Measurements from ENCODE around the gene RNF213. TPM values are rescaled to one million over a fixed set of nuclear protein-coding genes. Genes with fewer than 3 reads are reported as not detected.

The RNF213 gene
- total and polyA plus RNA-seq, 10 of the 15 experiments (the other 5 are each of a cell fraction or from before 2014, with no cell fraction given) = 18.6 to 145 (median 65.8) TPM

DNA sequence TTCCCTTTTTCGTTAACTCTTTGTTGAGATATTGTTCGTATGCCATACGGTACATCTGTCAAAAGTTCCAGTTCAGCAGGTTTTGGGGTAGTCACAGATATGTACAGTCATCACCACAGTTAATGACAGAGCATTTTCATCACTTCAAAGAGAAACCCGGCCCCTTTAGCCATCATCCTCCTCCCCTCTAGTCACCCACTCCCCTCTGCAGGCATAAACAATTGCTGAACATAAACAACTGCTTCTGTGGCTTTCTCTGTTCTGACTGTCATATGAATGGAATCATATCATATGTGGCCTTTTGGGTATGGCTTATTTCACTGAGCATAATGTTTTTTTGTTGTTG is 59.3 kb downstream of the RNF213 start (continued):
- TF ChIP-seq, protein P1, sequence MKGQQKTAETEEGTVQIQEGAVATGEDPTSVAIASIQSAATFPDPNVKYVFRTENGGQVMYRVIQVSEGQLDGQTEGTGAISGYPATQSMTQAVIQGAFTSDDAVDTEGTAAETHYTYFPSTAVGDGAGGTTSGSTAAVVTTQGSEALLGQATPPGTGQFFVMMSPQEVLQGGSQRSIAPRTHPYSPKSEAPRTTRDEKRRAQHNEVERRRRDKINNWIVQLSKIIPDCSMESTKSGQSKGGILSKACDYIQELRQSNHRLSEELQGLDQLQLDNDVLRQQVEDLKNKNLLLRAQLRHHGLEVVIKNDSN (IDR thresholded peaks at IDR 0.05; ENCODE audit: borderline replicate concordance, extremely low read length, insufficient read depth, low read depth, low read length) = no peak

DNA sequence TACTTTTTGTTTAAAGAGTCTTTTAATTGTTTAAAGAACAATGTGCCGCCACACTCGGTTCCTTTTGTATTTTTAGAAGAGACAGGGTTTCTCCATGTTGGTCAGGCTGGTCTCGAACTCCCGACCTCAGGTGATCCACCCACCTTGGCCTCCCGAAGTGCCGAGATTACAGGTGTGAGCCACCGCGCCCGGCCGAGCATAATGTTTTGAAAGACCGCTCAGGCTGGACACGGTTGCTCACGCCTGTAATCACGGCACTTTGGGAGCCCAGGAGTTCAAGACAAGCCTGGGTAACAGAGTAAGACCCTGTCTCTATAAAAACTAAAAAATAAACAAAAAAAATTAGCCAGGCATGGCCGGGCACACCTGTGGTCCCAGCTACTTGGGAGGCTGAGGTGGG is 59.8 kb downstream of the RNF213 start:
- ChIA-PET POLR2A (no interaction called here), RAD21 (ENCODE audit: unreplicated experiment) (no interaction called here), CTCF (no interaction called here), SMC1A (ENCODE audit: uncharacterized antibody, unreplicated experiment) (no interaction called here)
- Histone ChIP-seq H3K9me3 (replicated peaks; ENCODE audit: control insufficient read depth, insufficient read depth, low read length) (no peaks in the 10 kb centered on the region), H3K27ac (ENCODE audit: control insufficient read depth, insufficient read depth) (no peak overlapping the region), H3K36me3 (ENCODE audit: control insufficient read depth in 2 of 2, insufficient read depth in 2 of 2, low read length in 1 of 2) (peaks cover 21 to 54% of the 10 kb centered on the region in 2 experiments), H3K27me3 (replicated peaks in 1 of 2; ENCODE audit: control insufficient read depth in 2 of 2, insufficient read depth in 2 of 2, low read length in 1 of 2) (no peaks in the 10 kb centered on the region), H3K79me2 (ENCODE audit: control insufficient read depth, insufficient read depth, low read length) (no peaks in the 10 kb centered on the region), H2AFZ (ENCODE audit: control insufficient read depth, low read depth, low read length) (no peak overlapping the region), H3K4me1 (ENCODE audit: control insufficient read depth, insufficient read depth, low read length) (no peaks in the 10 kb centered on the region), H3K4me2 (ENCODE audit: control insufficient read depth, insufficient read depth) (no peak overlapping the region), H3K4me3 (no peak overlapping the region), H3K9ac (ENCODE audit: control insufficient read depth, insufficient read depth, low read length) (no peak overlapping the region), H4K20me1 (ENCODE audit: control insufficient read depth, insufficient read depth) (no peaks in the 10 kb centered on the region; the same call in 1 of the 2 replicates)
- intact Hi-C loops (cut with micrococcal nuclease; ENCODE audit: unreplicated experiment) (no loop called here), in situ Hi-C loops (cut with MboI) (no loop called here)
- FAIRE-seq (no peak), DNase-seq (ENCODE audit: low read depth, low spot score) (no peak), ATAC-seq (no peak)
- no TSS peak for BruUV-seq (replicated peaks)
- WGBS (ENCODE audit: insufficient coverage, insufficient replicate concordance, low lambda C conversion rate, missing lambda C conversion rate) = 95% methylated on average over 15 of the region's 15 CpGs
- TF ChIP-seq MYC (IDR thresholded peaks at IDR 0.05; ENCODE audit: insufficient read depth, insufficient read length, insufficient replicate concordance, low read length, severe bottlenecking) (no peak), LARP7 (IDR thresholded peaks at IDR 0.05) (no peak), ZNF384 (IDR thresholded peaks at IDR 0.05; ENCODE audit: borderline replicate concordance, low read depth, low read length) (no peak), BHLHE40 (IDR thresholded peaks at IDR 0.05; ENCODE audit: borderline replicate concordance in 1 of 2, low read depth in 2 of 2, low read length in 1 of 2) (no peak), IKZF1 (conservative IDR thresholded peaks at IDR 0.05) (no peak), STAT1 (conservative IDR thresholded peaks at IDR 0.05) (no peak), KAT2A (conservative IDR thresholded peaks at IDR 0.05; ENCODE audit: control insufficient read depth, low read depth, low read length) (no peak), WRNIP1 (IDR thresholded peaks at IDR 0.05; ENCODE audit: borderline replicate concordance, low read depth, low read length) (no peak), BACH1 (IDR thresholded peaks at IDR 0.05; ENCODE audit: borderline replicate concordance) (no peak), MEF2A (IDR thresholded peaks at IDR 0.05; ENCODE audit: insufficient read depth, low read depth, low read length) (no peak), NR2C2 (IDR thresholded peaks at IDR 0.05; ENCODE audit: borderline replicate concordance, control insufficient read depth, insufficient read length, low read depth) (no peak), TCF12 (IDR thresholded peaks at IDR 0.05; ENCODE audit: low read depth, low read length) (no peak), NBN (IDR thresholded peaks at IDR 0.05) (no peak)
- TF ChIP-seq, protein P2, sequence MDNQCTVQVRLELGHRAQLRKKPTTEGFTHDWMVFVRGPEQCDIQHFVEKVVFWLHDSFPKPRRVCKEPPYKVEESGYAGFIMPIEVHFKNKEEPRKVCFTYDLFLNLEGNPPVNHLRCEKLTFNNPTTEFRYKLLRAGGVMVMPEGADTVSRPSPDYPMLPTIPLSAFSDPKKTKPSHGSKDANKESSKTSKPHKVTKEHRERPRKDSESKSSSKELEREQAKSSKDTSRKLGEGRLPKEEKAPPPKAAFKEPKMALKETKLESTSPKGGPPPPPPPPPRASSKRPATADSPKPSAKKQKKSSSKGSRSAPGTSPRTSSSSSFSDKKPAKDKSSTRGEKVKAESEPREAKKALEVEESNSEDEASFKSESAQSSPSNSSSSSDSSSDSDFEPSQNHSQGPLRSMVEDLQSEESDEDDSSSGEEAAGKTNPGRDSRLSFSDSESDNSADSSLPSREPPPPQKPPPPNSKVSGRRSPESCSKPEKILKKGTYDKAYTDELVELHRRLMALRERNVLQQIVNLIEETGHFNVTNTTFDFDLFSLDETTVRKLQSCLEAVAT (IDR thresholded peaks at IDR 0.05) = no peak
- TF ChIP-seq, protein P3, sequence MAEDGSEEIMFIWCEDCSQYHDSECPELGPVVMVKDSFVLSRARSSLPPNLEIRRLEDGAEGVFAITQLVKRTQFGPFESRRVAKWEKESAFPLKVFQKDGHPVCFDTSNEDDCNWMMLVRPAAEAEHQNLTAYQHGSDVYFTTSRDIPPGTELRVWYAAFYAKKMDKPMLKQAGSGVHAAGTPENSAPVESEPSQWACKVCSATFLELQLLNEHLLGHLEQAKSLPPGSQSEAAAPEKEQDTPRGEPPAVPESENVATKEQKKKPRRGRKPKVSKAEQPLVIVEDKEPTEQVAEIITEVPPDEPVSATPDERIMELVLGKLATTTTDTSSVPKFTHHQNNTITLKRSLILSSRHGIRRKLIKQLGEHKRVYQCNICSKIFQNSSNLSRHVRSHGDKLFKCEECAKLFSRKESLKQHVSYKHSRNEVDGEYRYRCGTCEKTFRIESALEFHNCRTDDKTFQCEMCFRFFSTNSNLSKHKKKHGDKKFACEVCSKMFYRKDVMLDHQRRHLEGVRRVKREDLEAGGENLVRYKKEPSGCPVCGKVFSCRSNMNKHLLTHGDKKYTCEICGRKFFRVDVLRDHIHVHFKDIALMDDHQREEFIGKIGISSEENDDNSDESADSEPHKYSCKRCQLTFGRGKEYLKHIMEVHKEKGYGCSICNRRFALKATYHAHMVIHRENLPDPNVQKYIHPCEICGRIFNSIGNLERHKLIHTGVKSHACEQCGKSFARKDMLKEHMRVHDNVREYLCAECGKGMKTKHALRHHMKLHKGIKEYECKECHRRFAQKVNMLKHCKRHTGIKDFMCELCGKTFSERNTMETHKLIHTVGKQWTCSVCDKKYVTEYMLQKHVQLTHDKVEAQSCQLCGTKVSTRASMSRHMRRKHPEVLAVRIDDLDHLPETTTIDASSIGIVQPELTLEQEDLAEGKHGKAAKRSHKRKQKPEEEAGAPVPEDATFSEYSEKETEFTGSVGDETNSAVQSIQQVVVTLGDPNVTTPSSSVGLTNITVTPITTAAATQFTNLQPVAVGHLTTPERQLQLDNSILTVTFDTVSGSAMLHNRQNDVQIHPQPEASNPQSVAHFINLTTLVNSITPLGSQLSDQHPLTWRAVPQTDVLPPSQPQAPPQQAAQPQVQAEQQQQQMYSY (CRISPR knock-in tag; IDR thresholded peaks at IDR 0.05) = no peak
- TF ChIP-seq, protein P4, sequence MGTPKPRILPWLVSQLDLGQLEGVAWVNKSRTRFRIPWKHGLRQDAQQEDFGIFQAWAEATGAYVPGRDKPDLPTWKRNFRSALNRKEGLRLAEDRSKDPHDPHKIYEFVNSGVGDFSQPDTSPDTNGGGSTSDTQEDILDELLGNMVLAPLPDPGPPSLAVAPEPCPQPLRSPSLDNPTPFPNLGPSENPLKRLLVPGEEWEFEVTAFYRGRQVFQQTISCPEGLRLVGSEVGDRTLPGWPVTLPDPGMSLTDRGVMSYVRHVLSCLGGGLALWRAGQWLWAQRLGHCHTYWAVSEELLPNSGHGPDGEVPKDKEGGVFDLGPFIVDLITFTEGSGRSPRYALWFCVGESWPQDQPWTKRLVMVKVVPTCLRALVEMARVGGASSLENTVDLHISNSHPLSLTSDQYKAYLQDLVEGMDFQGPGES (IDR thresholded peaks at IDR 0.05) = no peak

All from GM12878 (cell line).